Lung (tissue), 12 donors: ENCODE data around the gene TJP1. TPM values are rescaled to one million over a fixed set of nuclear protein-coding genes. Genes with fewer than 3 reads are reported as not detected.

ENCODE experiments used
- ATAC-seq: fragments of 200-7000 bp; cut with Tn5 transposase; one replicate; pipeline ENCODE4 v1.9.1; 2020; ENCODE audit warnings: moderate number of reproducible peaks; ENCODE audit not compliant: insufficient read depth, low FRiP score
- DNase-seq, 3 donors: peaks; one replicate each; pipeline ENCODE4 v3.0.0-alpha.2; 2013 to 2017
- H3K27ac ChIP-seq, 2 donors: one replicate each; pipeline ENCODE4 v1.5.1; 2013; ENCODE audit warnings: mild to moderate bottlenecking in 2 of 2, moderate library complexity in 2 of 2, control low read depth in 1 of 2, inconsistent platforms in 1 of 2, low read depth in 1 of 2, low read length in 1 of 2
- H3K27me3 ChIP-seq, 3 donors: one replicate each; pipeline ENCODE4 v1.5.1; 2013; ENCODE audit warnings: low read length in 2 of 3; ENCODE audit not compliant: control insufficient read depth in 3 of 3, insufficient read depth in 3 of 3
- H3K36me3 ChIP-seq, 4 donors: one replicate each; pipeline ENCODE4 v1.5.1; 2013; ENCODE audit warnings: low read length in 4 of 4, mild to moderate bottlenecking in 1 of 4, moderate library complexity in 1 of 4; ENCODE audit not compliant: control insufficient read depth in 4 of 4, insufficient read depth in 4 of 4
- H3K4me1 ChIP-seq, 5 donors: one replicate each; pipeline ENCODE4 v1.5.1; 2013; ENCODE audit warnings: low read length in 5 of 5, mild to moderate bottlenecking in 2 of 5, moderate library complexity in 1 of 5; ENCODE audit not compliant: control insufficient read depth in 5 of 5, insufficient read depth in 5 of 5
- H3K4me3 ChIP-seq: one replicate; pipeline ENCODE4 v1.5.1; 2013; ENCODE audit warnings: mild to moderate bottlenecking, control low read depth, moderate library complexity
- H3K9ac ChIP-seq, 2 donors: one replicate each; pipeline ENCODE4 v1.5.1; 2013; ENCODE audit warnings: low read length in 2 of 2, control low read depth in 1 of 2; ENCODE audit not compliant: insufficient read depth in 1 of 2
- H3K9me3 ChIP-seq, 4 donors: one replicate each; pipeline ENCODE4 v1.5.1; 2013; ENCODE audit warnings: low read length in 3 of 4, mild to moderate bottlenecking in 1 of 4, moderate library complexity in 1 of 4; ENCODE audit not compliant: control insufficient read depth in 4 of 4, insufficient read depth in 3 of 4
- WGBS, 2 donors: extraction: QIAGEN DNeasy Blood & Tissue Kit; methylation state at CpG; one replicate each; pipeline ENCODE4 v1.1.7; 2013; 5-methylcytosine and 5-hydroxymethylcytosine counted together
- polyA plus RNA-seq, 2 donors: library from polyadenylated mRNA; stranded (reverse); fragments of 200-250 nt; gene quantifications; one replicate each; pipeline ENCODE4 v1.2.1, GENCODE V29; 2013
- total RNA-seq, 2 donors: library from RNA; depleted of rRNA in 1 of 2; stranded (reverse); fragments of >200 nt in 1 of 2; gene quantifications; one replicate each; pipeline ENCODE4 v1.2.1, GENCODE V29; 2014 to 2021
- TF ChIP-seq, protein P1 (sequence below): IDR thresholded peaks from 2 replicates; pipeline ENCODE4 v1.5.1; 2012; ENCODE audit warnings: mild to moderate bottlenecking; ENCODE audit errors: control extremely low read depth, extremely low read depth
- donor health status: control.
- donor health status: control.
- donor health status: Bipolar disorder and iron deficiency.
- donor health status: healthy.
- donor health status: DM: yes; HTN: yes; CAD: no.

The TJP1 gene
- total and polyA plus RNA-seq, 4 donors = 20.6 to 211 (median 53.8) TPM

DNA sequence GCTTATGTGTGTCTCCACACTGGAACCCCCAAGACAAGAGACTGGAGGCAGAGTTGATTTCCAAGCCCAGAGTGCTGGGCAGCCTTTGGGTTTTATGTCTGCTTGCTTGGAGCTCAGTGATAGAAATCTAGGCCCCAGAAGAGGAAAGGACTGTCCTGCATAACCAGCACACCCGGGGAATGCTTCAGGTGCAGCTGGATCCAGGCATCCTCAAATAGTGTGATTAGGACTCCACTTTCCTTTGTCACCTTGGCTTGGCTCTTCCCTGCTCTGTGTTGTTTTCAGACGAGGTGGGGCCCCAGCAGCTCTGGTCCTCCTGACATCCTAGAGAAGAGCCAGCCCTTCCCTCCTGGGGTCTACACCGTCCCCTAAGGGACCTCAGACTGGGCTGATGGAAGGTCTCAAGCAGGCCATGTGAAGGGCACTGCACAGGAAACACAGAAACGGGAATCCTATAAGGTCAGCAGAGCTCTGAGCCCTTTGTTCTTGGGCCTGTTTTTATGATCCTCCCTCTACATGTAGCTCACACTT lies 143.7 kb downstream of the TJP1 start:
- Histone ChIP-seq H3K36me3 (no peaks in the 10 kb centered on the region), H3K9me3 (no peaks in the 10 kb centered on the region), H3K27ac (no peak overlapping the region), H3K4me1 (peaks cover 0 to 6% (median 0%) of the 10 kb centered on the region in 5 donors), H3K9ac (no peak overlapping the region), H3K4me3 (no peak overlapping the region), H3K27me3 (no peaks in the 10 kb centered on the region)
- ATAC-seq = no peak
- no peak for DNase-seq
- 82 to 90% methylated on average over 4 of the region's 4 CpGs for WGBS, 2 donors
- TF ChIP-seq, protein P1, sequence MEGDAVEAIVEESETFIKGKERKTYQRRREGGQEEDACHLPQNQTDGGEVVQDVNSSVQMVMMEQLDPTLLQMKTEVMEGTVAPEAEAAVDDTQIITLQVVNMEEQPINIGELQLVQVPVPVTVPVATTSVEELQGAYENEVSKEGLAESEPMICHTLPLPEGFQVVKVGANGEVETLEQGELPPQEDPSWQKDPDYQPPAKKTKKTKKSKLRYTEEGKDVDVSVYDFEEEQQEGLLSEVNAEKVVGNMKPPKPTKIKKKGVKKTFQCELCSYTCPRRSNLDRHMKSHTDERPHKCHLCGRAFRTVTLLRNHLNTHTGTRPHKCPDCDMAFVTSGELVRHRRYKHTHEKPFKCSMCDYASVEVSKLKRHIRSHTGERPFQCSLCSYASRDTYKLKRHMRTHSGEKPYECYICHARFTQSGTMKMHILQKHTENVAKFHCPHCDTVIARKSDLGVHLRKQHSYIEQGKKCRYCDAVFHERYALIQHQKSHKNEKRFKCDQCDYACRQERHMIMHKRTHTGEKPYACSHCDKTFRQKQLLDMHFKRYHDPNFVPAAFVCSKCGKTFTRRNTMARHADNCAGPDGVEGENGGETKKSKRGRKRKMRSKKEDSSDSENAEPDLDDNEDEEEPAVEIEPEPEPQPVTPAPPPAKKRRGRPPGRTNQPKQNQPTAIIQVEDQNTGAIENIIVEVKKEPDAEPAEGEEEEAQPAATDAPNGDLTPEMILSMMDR = no peak

GRCh38 chr15:29677871-29678461 lies 144.3 kb downstream of the TJP1 start:
- DNase-seq = no peak
- ATAC-seq = no peak
- 61 to 67% methylated on average over 10 of the region's 10 CpGs for WGBS, 2 donors
- no peak overlapping the region for H3K27ac ChIP-seq
- H3K36me3 ChIP-seq = no peaks in the 10 kb centered on the region
- peaks cover 0 to 6% (median 0%) of the 10 kb centered on the region in 5 donors for H3K4me1 ChIP-seq
- H3K4me3 ChIP-seq = no peak overlapping the region
- H3K27me3 ChIP-seq = no peaks in the 10 kb centered on the region
- H3K9me3 ChIP-seq = no peaks in the 10 kb centered on the region
- TF ChIP-seq, protein P1 = no peak
- H3K9ac ChIP-seq = no peak overlapping the region

GRCh38 chr15:29677455-29677854 lies 144.8 kb downstream of the TJP1 start:
- WGBS, 2 donors = 89 to 91% methylated on average over 4 of the region's 4 CpGs
- no peak for DNase-seq

More at GRCh38 chr15:29677455-29677854, 144.8 kb downstream of the TJP1 start:
- Histone ChIP-seq H3K27ac (no peak overlapping the region), H3K4me1 (peaks cover 0 to 6% (median 0%) of the 10 kb centered on the region in 5 donors), H3K36me3 (no peaks in the 10 kb centered on the region), H3K27me3 (no peaks in the 10 kb centered on the region), H3K9me3 (no peaks in the 10 kb centered on the region), H3K4me3 (no peak overlapping the region), H3K9ac (no peak overlapping the region)
- no peak for ATAC-seq
- TF ChIP-seq, protein P1 = no peak
